Effector memory CD4-positive, alpha-beta T cell (primary cell): ENCODE results near the gene CTBP2.
A peak's percentile ranks its signal among the peaks of the same experiment; 100 is the strongest.
"Not testable (repeated sequence)": the region's sequence is repeated elsewhere in the genome, so short reads cannot be mapped to it uniquely, and the experiment has no call there.

Experiments
- DNase-seq, 3 donors: peaks; one replicate each; pipeline ENCODE4 v3.0.0-alpha.2; 2020
- H3K27ac ChIP-seq: 2 replicates; pipeline ENCODE4 v1.7.0; 2013; ENCODE audit warnings: mild to moderate bottlenecking, low read length, moderate library complexity; ENCODE audit not compliant: insufficient read depth, poor library complexity, severe bottlenecking
- H3K27me3 ChIP-seq: replicated peaks from 2 replicates; pipeline ENCODE4 v1.7.0; 2013; ENCODE audit warnings: mild to moderate bottlenecking, low read length; ENCODE audit not compliant: insufficient read depth, control insufficient read depth, poor library complexity, severe bottlenecking
- H3K36me3 ChIP-seq: 2 replicates; pipeline ENCODE4 v1.7.0; 2013; ENCODE audit warnings: mild to moderate bottlenecking, low read length, moderate library complexity; ENCODE audit not compliant: control insufficient read depth, insufficient read depth
- H3K4me1 ChIP-seq: 2 replicates; pipeline ENCODE4 v1.7.0; 2013; ENCODE audit warnings: low read length, mild to moderate bottlenecking; ENCODE audit not compliant: control insufficient read depth, insufficient read depth, poor library complexity, severe bottlenecking
- H3K4me3 ChIP-seq: 2 replicates; pipeline ENCODE4 v1.7.0; 2013; ENCODE audit warnings: low read length, low read depth, mild to moderate bottlenecking; ENCODE audit not compliant: insufficient read depth, poor library complexity, severe bottlenecking
- H3K9me3 ChIP-seq: 2 replicates; pipeline ENCODE4 v1.7.0; 2013; ENCODE audit warnings: mild to moderate bottlenecking, low read length, moderate library complexity; ENCODE audit not compliant: control insufficient read depth

Gene CTBP2

DNA sequence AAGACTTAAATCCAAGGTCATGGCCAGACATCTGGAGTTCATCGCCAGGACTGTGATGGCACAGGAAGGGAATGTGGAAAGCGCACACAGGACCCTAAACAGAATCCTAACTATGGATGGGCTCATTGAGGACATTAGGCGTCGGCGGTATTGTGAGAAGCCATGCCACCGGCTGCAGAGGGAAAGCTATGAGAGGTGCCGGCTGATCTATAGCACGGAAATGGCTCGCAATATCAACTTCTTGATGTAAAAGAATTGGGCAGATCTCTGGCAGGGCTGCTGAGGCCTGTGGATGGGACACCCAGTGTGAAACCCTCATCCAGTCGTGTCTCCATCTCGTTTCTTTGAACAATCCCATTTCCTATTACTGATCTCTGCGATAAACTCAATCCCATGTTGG, 6.3 kb upstream of the CTBP2 start:
- Histone ChIP-seq H3K27me3 (peaks cover 5% of the 10 kb centered on the region), H3K27ac (no peak overlapping the region)
- no peak for DNase-seq

GRCh38 chr10:125165584-125166573, 5.5 kb upstream of the CTBP2 start:
- peaks cover 5% of the 10 kb centered on the region for H3K4me1 ChIP-seq
- H3K4me3 ChIP-seq, result no peak overlapping the region
- no peaks in the 10 kb centered on the region for H3K36me3 ChIP-seq
- H3K27ac ChIP-seq, result no peak overlapping the region
- H3K9me3 ChIP-seq, result no peaks in the 10 kb centered on the region
- H3K27me3 ChIP-seq, result peaks cover 13% of the 10 kb centered on the region
- no peak for DNase-seq

More for the DNA sequence above, 6.3 kb upstream of the CTBP2 start:
- no peak overlapping the region for H3K4me3 ChIP-seq
- H3K9me3 ChIP-seq, result no peaks in the 10 kb centered on the region
- no peaks in the 10 kb centered on the region for H3K36me3 ChIP-seq
- H3K4me1 ChIP-seq, result no peaks in the 10 kb centered on the region

DNA sequence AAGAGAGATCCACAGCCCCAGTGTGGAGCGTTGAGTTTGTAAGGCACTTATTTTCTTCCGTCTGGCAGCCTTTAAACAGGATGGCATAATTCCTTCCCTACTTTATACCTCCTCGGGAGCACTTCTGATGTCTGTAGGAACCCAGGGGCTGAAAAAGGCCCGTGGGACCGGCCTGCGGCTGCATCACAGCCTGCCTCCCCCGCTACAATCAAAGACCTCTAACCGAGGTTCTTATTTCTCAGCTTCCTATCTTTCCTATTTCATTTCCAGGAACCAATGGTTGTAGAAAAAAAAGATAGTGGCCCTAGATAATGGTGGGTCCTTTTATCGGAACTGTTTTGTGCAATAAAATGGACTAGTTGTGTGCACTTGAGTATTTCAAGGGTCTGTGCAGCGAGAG, 4.1 kb upstream of the CTBP2 start:
- peaks cover 16% of the 10 kb centered on the region for H3K27me3 ChIP-seq
- H3K9me3 ChIP-seq, result no peaks in the 10 kb centered on the region
- DNase-seq, result no peak
- H3K27ac ChIP-seq, result no peak overlapping the region
- no peaks in the 10 kb centered on the region for H3K36me3 ChIP-seq
- no peak overlapping the region for H3K4me3 ChIP-seq
- H3K4me1 ChIP-seq, result peaks cover 10% of the 10 kb centered on the region

DNA sequence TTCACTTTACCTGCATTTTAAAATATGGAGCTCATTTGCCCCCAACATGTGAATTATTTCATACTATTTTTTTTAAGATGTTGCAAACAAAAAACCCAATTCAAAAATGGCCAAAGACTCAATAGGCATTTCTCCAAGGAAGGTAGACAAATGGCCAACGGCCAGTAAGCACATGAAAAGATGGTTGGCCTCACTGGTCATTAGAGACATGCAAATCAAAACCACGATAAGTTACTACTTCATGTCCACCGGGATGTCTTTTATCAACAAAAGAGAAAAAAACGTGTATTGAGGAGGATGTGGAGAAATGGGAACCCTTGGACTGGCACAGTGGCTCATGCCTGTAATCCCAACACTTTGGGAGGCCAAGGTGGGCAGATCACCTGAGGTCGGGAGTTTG, 3.4 kb upstream of the CTBP2 start:
- no peak for DNase-seq
- Histone ChIP-seq H3K36me3 (no peaks in the 10 kb centered on the region), H3K27ac (no peak overlapping the region)

DNA sequence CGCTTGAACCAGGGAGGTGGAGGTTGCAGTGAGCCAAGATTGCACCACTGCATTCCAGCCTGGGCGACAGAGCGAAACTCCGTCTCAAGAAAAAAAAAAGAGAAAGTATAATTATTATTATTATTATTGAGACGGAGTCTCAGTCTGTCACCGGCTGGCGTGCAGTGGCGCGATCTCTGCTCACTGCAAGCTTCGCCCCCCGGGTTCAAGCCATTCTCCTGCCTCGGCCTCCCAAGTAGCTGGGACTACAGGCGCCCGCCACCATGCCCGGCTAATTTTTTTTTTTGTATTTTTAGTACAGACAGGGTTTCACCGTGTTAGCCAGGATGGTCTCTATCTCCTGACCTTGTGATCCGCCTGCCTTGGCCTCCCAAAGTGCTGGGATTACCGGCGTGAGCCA, 2.9 kb upstream of the CTBP2 start:
- H3K9me3 ChIP-seq, DNase-seq, H3K4me3 ChIP-seq, H3K36me3 ChIP-seq, H3K27ac ChIP-seq: not testable (repeated sequence)
- Histone ChIP-seq H3K4me1 (peaks cover 11% of the 10 kb centered on the region), H3K27me3 (peaks cover 16% of the 10 kb centered on the region)

More for the DNA sequence above, 3.4 kb upstream of the CTBP2 start:
- Histone ChIP-seq H3K27me3 (peaks cover 16% of the 10 kb centered on the region), H3K4me1 (peaks cover 11% of the 10 kb centered on the region), H3K9me3 (no peaks in the 10 kb centered on the region), H3K4me3 (no peak overlapping the region)

GRCh38 chr10:125162120-125162931, 2.0 kb upstream of the CTBP2 start:
- DNase-seq, result no peak

DNA sequence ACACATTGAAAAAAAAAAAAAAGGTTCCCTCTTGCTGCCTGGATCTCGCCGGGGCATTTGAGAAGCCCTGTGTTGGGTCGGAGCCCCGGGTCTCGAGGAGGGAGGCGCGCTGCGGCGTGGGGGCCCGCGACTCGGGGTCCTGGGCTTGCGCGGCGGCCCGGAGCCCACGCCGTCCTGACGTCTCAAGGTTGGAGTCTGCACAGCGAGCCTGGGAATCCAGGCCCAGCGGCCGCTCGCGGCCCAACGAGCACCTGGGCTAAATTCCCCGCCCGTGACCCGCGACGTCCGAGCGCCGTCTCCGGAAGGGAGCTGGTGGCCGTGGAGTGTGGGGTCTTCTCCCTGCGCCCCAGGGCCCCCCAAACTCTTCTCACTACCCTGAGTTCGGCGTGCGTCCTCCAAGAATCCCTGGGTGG, 1.4 kb upstream of the CTBP2 start:
- H3K4me1 ChIP-seq, result peaks cover 11% of the 10 kb centered on the region
- no peaks in the 10 kb centered on the region for H3K9me3 ChIP-seq
- H3K27me3 ChIP-seq, result peaks cover 19% of the 10 kb centered on the region
- no peaks in the 10 kb centered on the region for H3K36me3 ChIP-seq
- no peak overlapping the region for H3K4me3 ChIP-seq
- no peak overlapping the region for H3K27ac ChIP-seq
- no peak for DNase-seq

More at GRCh38 chr10:125162120-125162931, 2.0 kb upstream of the CTBP2 start:
- Histone ChIP-seq H3K36me3 (no peaks in the 10 kb centered on the region), H3K9me3 (no peaks in the 10 kb centered on the region), H3K27ac (no peak overlapping the region), H3K4me1 (peaks cover 11% of the 10 kb centered on the region), H3K4me3 (no peak overlapping the region), H3K27me3 (peaks cover 16% of the 10 kb centered on the region)

- Histone ChIP-seq H3K4me3 (peak overlapping the region; percentile 50), H3K9me3 (no peaks in the 10 kb centered on the region), H3K27me3 (peaks cover 21% of the 10 kb centered on the region), H3K27ac (no peak overlapping the region), H3K4me1 (peaks cover 11% of the 10 kb centered on the region), H3K36me3 (no peaks in the 10 kb centered on the region)
- DNase-seq, result no peak
Measured at GRCh38 chr10:125160856-125161706, 718 bp upstream of the CTBP2 start.

- Histone ChIP-seq H3K27ac (no peak overlapping the region), H3K27me3 (peaks cover 26% of the 10 kb centered on the region)
Measured at GRCh38 chr10:125159486-125159931, 854 bp downstream of the CTBP2 start.

More at GRCh38 chr10:125159486-125159931, 854 bp downstream of the CTBP2 start:
- Histone ChIP-seq H3K9me3 (no peaks in the 10 kb centered on the region), H3K4me1 (peaks cover 11% of the 10 kb centered on the region), H3K36me3 (no peaks in the 10 kb centered on the region), H3K4me3 (peak overlapping the region; percentile 37)
- no peak for DNase-seq
